CD4-positive, alpha-beta T cell treated with Interleukin-6 at 100 ng/mL for 8 hours (primary cell): ENCODE data around the gene RASSF3.
"Not testable (repeated sequence)": the region's sequence is repeated elsewhere in the genome, so short reads cannot be mapped to it uniquely, and the experiment has no call there.

Experiments used
- DNase-seq: peaks from one replicate; pipeline ENCODE4 v3.0.0-alpha.2; 2020; ENCODE audit warnings: mixed read lengths, low spot score

The RASSF3 gene

DNA sequence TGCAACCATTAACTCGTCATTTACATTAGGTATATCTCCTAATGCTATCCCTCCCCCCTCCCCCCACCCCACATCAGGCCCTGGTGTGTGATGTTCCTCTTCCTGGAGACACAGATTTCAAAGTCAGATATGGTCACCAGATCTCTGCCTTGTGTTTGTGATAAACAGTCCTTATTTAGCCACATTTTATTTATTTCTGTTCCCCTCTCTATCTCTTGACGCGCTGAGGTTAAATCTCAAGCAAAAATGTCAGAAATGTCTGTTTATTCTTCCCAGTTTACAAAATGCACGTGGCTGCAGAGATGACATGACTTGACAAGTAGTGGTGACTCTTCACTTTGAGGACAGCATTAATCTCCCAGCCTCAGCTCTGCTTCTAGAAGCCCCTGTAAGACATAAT, 11.5 kb upstream of the RASSF3 start:
- DNase-seq: no peak

DNA sequence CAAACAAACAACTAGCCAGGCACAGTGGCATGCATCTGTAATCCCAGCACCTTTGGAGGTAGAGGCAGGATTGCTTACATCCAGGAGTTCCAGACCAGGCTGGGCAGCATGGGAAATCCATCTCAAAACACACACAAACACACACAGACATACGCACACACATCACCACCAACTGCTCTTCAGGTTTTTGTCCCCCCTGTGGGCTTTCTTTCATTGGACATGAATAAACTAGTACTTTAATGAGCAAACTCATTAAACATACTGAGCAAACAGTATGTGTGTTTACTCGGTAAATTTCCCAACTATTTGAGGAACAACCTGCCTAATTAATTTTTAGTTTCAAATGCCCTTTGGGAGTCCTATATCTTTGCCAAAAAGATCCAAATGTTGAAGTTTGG, 10.1 kb upstream of the RASSF3 start:
- DNase-seq: no peak

DNA sequence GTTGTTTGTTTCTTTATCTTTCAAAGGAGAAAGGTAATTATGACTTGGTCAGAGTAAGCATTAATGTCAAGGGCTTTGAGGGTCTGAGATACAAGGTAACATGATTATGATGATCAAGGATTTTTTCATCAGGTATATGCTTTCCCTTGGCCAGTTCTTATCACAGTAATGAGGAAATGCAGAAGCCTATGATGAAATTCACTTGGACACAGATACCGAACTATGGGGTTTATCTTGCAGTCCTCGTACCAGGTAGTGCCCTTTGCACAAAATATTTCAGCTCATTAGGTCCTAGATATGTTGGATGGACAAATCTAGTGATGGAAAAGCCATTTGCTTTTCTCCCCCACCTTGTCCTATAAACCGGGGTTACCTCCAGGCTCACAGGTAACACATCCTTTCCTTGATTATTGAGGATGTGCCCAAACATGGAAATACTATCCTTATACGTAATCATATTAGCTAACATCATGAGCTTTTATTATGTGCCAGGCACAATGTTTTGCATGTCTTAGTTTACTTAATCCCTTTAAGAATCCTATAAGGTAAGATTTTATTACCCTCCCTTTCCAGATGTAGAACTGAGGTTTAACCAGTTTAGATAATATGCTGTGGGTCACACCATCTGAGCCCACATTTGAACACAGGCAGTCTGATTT, 7.0 kb upstream of the RASSF3 start:
- no peak for DNase-seq

DNA sequence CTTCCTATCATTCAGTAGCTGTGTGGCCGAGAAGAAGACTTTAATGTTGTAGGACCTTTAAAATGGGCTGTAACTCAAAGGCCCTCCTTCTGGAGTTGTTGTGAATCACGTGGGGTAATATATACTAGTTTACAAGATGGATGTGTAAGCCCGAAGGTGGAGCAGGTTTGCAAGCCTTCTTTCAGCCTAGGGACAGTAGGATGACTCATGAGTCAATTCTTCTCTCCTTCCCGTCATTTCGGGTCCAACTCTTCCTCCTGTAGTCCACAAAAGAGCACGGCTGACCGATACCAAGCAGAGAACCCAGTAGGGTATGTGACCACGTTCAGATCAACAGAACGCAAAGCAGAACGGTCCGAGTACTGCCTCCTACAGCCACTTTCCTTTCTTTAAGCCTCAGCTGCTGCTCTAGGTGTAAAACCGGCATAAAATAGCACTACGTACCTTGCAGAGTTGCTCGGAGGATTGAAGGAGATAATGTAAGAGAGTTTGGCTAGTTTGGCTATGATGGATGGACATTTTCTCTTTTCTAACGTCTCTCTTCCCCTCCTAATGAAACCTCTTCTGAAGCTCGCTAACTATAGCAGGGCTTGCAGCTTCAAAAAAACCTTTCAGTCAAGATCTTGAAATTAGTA, 1.3 kb upstream of the RASSF3 start:
- DNase-seq: peak; percentile 66

DNA sequence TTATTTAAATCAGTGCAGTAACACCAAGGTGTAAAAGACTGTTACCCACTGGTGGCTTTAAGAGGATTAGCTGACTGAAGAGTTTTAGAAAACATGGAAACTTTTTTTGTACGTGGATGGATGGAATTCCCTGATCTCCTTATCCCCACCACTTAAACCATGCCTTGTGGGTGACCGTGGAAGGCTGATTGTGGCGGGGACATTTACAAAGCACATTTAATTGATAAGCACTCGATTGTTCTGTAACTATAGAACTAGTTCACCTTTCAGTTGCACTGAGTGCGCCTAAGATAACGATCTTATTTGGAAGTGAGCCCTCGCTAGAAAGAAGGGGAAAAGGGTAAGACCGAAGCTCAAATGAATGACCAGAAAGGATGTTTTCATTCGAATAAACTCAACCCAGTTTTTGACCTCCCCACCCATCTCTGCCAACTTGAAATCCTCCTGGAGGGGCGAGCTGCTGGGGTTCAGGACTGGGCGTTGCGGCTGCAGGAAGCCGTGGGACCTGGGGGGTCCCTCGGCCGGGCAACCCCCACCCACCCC, 688 bp upstream of the RASSF3 start:
- DNase-seq: peak; percentile 18

DNA sequence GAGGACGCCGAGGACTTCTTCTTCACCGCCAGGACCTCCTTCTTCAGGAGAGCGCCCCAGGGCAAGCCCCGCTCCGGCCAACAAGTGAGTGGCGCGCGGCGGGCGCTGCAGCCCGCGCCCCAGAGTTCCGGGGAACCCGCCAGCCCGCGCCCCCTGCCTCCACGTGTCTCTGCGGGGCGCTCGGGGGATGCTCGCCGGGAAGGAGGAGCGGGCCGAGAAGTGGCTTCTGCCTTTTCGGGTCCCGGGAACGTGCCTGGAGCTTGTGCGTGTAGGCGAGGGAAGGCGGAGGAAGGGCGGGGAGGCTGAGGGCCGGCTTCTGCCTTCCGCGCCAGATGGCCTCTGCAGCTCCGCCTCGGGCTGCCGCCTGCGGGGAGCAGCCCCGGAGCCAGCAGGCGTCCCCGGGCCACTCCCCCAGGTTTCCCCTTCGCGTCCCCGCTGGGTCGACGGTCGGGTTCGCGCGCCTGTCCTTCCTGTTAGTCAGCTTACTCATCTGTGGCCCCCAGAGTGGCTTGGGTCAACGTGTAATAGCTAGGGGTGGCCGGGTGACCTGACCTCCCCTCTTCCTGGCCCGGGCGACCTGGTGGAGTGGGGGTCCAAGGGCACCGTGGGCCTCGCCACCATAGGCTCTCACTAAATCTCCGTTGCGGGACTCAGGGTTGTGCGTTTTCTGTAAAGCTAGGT, 505 bp downstream of the RASSF3 start:
- peak; percentile 66 for DNase-seq

DNA sequence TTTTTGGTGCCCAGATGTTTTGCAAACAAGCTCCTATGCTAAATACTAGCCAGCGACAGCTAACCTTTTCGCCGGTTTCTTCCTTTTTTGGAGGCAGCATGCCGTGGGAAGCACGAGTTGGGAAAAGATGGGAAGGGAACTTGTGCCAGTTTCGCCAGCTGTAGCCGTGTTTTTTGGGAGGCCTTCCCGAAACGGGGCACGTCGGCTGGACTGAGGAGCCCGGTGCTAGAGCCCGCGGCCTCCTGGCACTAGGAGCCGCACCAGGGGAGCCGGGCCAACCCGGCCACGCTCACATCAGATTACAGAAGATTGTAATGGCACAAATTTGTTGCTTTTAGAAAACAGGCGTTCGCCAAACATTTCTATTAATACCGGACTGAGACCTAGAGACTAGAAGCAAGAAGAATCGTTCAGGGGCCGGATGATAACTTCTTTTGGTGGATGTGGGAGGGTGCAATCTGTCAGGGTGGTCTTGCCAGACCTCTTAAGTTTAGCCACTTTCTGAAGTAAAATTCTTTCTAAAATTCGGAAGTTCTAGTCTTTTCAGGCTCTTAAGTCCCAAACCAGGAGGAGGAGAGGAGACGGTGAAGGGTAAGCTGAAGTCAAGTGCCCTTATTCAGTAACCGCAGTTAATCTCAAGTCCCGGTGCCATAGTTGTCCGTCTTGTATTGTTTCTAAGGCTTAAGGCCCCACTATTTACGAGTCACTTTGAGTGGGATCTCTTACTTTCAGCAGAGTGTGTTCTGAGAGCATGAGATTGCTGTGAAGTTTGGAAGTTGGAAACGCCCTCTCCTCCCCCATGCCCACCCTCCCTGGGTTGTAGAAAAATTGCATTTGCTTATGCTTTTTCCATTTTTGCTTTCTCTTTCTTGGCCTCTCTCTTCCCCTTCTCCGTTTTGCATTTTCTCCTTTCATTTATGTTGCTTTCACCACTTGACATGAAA, 1.3 kb downstream of the RASSF3 start:
- DNase-seq: peak; percentile 28

DNA sequence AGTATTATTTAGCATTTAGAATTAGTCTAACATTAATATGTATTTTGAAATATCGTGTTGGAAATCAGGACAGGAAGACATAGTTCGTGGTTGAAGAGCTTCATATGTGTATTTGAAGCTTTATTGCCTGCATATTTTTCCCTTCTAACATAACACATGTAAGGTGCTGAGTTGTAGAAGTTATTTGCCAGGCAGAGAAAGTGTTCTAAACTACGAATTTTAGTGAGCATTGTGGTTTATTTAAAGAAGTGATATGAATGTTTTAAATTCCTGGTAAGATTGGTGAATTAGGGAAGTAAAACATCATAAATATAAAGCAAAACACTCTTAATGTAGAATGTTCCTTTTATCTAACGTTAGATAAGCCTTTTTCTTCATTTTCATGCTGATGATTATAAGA, 2.5 kb downstream of the RASSF3 start:
- DNase-seq: no peak

DNA sequence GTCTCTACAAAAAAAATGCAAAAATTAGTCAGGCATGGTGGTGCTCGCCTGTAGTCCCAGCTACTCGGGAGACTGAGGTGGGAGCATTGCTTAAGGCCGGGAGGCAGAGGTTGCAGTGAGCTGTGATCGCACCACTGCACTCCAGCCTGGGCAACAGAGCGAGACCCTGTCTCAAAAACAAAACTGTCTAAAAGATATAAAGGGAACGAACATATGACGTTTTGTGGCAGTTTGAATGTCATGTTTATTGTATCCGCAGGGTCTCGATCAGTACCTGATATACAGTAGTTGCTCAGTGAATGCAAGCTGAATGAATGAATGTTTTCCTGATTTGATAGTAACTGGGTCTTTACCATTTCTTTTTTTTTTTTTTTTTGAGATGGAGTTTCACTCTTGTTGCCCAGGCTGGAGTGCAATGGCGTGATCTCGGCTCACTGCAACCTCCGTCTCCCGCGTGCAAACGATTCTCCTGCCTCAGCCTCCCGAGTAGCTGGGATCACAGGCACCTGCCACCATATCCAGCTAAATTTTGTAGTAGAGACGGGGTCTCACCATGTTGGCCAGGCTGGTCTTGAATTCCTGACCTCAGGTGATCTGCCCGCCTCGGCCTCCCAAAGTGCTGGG, 3.6 kb downstream of the RASSF3 start:
- DNase-seq: not testable (repeated sequence)

DNA sequence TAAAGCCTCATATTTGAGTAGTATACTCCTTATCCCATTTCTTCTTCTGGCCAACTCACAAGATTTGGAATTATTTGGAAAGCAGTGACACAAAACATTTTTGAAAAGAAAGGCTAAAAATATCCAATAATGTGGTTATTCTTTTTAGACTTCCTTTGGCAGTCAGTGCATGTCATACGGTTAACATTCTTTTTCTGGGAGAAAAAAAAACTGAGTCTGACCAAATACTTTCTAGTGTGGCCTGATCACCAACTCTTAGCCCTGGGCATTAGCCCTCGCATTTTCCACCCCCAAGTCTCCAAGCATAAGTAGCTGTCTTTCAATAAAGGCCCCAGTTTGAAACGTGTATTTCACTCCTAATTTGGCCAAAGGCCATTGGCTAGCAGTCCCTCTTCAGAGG, 5.9 kb downstream of the RASSF3 start:
- DNase-seq: no peak

DNA sequence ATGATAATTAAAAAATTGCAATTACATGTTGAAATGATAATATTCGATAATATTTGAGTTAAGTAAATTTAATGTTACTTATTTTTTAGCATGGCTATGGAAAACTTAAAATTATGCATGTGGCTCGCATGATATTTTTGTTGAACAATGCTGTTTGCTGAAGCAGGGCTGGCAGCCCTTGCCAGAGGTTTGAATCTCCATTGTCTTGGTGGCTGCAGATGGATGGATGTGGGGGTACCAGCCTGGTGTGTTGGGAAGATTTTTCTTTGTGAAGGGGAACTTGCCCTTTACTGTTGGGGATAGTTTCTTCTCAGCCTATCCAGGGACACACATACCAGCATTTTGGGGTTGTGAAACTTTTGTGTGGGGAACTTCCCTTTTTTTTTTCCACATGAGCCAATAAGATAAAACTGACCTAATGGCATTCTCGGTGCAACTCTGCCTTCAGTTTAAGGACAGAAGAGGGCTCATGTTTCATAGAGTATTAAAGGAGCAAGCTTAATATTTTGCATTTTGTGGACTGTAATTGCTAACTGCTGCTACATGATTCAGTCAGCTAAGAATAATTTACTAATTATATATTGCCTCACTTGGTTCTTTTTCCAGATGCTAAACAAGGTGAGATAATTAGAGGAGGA, 8.8 kb downstream of the RASSF3 start:
- DNase-seq: no peak

DNA sequence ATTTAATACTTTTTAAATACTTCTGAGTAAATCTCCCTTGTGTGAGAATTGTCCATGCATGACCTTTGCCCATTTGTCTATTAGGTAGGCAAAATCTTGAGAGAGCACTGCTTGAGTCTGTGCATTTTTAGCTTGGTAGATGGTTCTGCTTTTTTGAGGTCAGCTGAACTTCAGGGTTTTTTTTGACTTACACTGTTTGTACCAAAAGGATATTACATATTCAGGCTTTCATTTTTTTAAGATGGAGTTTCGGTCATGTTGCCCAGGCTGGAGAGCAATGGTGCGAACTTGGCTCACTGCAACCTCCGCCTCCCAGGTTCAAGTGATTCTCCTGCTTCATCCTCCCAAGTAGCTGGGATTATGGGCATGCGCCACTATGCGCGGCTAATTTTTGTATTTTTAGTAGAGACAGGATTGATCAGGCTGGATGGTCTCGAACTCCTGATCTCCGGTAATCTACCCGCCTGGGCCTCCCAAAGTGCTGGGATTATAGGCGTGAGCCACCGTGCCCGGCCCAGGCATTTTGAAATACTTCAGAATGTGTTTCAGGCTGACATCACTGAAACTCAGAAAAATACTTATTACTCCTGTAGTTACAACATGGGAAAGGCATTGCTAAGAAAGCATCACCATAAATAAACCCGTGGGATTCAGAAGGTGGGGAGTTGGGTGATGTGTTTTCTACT, 11.1 kb downstream of the RASSF3 start:
- DNase-seq: no peak

DNA sequence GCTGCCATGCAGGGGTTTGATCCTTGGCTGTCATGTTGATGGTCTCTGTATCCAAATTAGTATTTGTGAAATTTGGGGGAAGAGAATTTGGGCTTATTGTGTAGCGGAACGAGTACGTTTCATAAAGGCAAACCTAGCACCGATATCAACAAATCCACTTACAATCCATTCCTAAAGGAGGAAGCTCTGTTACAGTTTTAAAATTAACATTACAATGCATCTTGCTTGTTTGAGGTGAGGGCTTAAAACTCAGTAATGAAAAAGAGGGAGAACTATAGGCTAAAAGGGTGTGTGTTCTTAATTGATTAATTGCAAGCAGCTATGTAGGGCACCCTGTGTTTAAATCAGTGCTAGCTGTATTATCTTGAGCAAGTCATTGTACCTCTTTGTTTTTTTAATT, 13.7 kb downstream of the RASSF3 start:
- no peak for DNase-seq

DNA sequence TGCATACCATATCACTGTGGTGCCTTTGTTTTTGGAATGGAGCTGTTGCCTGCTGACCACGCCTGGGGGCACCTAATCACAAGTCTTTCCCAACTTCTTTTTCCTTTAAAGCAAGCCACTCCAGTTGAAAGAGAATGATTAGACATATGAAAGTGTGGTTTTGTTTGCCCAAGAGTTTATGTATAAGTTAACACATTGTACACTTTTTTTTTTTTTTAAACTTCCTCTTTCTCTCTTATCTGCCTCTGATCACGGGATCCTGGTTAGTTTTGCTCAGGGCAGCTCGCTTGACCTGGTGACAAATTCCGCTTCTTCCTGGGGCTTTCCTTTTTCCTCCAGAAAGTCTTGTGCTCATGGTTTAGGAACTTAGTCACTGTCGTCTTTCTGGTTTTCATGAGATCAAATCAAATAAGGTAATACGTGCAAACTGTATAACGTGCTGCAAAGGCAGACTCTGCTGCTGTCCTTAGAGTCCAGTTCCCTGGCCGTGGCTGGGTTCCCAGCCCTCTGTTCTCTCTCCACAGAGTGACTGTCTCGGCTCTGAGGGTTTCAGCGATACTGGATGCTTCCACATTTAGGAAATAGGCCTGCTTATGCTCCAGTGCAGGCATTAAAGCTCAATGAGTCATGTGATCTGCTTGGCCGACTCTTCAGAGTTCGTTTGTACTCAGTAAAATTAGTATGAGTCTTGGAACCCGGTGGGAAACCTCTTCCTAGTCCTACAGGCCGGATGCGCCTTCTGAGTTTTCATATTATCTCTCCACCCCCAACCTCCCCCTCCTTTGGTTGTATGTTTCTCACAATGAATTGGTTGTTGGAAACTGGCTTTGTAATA, 15.2 kb downstream of the RASSF3 start:
- peak; percentile 16 for DNase-seq

DNA sequence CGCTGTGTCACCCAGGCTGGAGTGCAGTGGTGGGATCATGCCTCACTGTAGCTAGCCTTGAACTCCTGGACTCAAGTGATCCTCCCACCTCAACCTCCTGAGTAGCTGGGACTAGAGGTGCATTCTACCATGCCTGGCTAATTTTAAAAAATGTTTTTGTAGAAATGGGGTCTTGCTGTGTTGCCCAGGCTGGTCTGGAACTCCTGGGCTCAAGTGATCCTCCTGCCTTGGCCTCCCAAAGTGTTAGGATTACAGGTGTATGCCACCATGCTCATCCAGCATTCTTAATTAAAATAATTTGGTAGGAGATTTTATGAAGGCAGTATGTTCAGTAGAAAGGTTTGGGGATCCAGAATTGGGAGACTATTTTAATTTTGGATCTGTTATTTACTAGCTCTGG, 16.3 kb downstream of the RASSF3 start:
- not testable (repeated sequence) for DNase-seq

DNA sequence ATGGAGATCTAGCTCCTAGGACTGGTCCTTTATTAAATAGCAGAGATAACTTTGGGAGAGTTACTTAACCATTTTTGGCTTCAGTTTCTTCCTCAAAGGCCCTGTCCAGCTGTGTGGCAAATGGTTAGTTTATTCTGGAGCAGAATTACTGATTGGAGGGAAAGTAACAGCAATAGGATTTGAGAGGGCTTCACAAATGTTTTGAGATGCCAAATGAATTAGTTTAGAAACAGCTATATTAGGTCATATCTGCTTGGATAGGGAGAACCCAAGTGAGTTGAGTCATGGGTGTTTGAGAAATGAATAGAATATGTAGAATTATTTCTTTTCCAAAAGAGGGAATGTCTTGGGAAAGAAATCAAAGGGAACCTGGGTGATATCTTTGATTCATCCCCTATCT, 17.5 kb downstream of the RASSF3 start:
- DNase-seq: no peak

DNA sequence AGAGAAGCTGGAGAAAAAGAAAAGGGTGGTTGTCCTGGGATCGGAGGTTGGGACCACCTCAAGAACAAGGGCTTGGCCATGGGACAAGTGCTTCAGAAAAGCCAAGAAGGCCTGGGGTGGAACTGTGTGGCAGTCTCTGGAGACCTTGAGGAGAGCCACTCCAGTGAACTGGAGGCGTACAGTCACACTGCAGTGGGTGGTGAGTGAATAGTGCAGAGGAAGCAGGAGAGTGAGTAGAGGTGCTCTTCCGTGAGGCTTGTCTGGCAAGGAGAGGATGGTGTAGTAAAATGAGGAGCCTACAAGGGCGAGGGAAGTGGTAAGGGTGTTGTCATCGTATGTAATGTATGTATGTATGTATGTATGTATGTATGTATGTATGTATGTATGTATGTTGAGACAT, 20.9 kb downstream of the RASSF3 start:
- no peak for DNase-seq

DNA sequence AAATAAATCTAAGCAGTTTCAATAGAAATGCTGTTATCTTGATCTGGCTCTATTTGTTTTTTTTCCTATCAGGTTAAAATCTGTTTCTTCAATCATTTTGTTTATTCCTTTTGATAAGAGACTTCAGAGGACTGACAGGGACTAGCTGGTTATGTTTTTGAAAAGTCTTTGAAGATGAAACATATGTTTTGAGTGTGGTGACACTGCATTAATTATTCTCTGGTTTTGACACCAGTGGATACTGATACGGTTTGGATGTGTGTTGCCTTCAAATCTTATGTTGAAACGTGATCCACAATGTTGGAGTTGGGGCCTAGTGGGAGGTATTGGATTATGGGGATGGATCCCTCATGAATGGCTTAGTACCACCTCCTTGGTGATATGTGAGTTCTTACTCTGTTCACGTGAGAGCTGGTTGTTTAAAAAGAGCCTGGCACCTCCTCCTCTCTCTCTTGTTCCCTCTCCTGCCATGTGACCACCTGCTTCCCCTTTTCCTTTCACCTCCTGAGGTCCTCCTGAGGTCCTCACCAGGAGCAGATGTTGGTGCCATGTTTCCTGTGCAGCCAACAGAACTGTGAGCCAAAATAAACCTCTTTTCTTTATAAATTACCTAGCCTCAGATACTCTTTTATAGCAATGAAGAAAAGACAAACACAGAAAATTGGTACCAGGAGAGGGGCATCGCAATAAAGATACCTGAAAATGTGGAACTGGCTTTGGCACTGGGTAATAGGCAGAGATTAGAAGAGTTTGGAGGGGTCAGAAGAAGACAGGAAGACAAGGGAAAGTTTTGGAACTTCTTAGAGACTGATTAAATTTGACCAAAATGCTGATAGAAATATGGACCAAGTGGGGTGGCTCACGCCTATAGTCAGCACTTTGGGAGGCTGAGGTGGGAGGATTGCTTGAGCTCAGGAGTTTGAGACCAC, 23.0 kb downstream of the RASSF3 start:
- no peak for DNase-seq

DNA sequence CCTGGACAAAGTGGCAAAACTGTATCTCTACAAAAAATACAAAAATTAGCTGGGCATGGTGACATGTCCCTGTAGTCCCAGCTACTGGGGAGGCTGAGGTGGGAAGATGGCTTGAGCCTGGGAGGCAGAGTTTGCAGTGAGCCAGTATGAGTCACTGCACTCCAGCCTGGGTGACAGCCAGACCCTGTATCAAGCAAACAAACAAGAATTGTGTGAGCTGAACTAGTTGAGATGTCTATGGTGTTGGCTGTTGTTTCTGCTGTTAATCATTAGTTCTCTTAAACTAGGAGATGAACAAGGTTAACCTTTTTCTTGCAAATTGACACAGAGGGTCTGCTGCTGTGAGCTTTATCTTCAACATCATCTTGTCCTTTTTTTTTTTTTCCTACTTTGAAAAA, 23.6 kb downstream of the RASSF3 start:
- peak; percentile 37 for DNase-seq
